ENCODE results near the gene ZNF385C.

Gene ZNF385C

DNA sequence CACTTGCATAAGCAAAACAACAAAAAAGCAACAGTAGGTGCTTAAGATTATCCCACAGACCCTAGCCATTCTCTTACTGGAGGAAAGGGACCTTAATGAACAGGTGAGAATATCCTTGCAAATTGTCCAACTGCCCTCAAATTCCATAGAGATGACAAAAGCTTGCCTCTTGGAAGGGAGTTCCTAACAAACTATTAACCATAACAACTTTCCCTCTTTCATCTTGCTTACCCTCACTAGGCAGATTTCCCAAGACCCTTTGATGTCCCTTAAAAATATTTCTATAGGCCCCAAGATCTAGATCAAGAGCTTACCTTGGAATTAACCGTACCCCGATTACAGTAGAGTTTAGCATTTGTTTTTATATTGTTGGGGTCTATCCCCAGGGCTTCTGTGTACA, 109.9 kb downstream of the ZNF385C start:
- no peak for DNase-seq (ENCODE audit: low spot score)

DNA sequence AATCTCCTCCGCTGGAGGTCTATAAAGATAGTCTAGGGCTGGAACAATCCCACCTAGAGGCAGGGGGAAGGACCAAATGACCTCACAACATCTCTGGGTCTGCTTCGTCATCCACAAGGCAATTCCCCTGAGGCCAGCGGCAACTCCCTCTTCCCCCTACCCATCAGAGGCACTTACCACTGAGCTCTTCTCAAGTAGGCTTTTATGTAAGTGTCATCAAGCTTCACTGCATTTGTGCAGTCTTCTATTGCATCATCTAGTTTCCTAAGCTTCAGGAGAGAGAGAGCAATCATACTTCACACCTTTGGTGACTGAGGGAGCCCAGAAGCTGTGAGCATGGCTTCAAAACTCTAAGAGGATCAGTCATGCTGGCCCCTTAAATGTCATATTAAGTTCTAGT, 110.6 kb downstream of the ZNF385C start:
- DNase-seq (ENCODE audit: low spot score), result no peak

DNA sequence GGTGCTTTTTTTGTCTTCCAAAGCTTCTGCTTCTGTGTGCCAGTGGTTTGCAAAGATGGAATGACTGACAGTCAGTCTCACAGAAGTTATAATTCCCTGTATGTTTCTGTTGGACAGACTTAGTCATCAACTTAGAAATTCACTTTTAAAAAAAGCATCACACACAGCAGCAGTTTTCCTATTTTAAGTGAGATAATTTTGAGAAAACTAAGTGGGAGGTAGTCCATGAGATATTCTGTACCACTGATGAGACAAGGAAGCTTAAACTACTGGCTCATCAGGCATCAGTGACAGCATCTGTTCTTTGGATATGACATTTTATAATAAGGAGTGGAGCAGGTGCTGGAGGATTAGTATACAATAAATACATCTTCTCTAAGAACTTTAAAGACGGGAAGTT, 111.6 kb downstream of the ZNF385C start:
- DNase-seq (ENCODE audit: low spot score), result no peak

DNA sequence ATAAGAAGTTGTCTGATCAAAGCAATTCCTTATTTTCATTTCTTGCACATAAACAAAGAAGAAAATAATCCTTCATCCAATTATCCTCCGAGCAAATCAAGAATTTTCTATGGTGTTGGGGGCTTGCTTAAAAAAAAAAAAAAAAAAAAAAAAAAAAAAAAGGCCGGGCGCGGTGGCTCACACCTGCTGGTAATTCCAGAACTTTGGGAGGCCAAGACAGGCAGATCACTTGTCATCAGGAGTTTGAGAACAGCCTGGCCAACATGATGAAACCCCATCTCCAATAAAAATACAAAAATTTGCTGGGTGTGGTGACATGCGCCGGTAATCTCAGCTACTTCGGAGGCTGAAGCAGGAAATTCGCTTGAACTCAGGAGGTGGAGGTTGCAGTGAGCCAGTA, 112.4 kb downstream of the ZNF385C start:
- DNase-seq (ENCODE audit: low spot score), result no peak

DNA sequence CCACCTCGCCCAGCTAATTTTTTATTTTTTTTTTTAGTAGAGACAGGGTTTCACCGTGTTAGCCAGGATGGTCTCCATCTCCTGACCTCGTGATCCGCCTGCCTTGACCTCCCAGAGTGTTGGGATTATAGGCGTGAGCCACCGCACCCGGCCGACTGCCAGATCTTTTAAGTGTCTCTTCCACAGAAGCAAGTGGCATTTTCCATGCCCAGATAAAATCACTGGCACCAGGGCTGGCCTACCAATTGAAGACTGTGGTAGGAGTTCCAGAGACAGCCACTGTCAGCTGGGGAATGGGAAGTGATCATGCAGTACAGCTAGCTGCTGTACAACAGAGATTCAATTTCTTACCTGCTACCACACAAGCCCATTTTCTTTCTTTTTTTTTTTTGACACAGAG, 113.8 kb downstream of the ZNF385C start:
- DNase-seq (ENCODE audit: low spot score), result no peak

DNA sequence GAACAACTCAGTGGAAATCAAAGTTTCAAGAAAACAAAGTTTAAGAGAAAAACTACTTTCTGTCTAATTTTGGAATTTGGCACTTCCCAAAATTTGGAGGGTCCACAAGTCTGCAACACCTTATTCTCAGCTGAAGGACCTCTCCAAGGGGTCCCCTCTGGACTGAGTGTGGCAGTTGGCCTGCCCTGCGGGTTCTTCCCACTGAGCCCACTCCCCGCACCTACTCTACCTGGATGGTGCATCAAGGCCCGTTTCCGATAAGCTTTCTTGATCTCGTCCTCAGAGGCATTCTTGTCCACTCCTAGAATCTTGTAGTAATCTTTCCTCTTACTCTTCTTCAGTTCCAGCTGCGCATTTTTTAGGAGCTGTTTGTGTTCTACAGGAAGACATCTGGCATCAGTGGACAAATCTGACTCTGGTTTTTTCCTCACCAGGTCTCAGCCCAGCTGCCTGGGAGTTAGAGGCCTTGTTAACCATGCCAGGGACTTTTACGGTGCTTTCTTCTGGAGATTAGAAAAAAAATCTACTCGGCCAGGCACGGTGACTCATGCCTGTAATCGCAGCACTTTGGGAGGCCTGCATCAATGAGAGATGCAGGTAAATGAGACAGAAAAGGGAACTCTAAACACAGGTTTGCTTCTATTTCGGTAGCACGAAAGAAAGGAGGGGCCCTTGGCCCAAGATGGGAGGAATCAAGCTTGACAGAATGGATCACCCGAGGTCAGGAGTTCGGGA, 116.1 kb downstream of the ZNF385C start:
- no peak for DNase-seq (ENCODE audit: low spot score)

DNA sequence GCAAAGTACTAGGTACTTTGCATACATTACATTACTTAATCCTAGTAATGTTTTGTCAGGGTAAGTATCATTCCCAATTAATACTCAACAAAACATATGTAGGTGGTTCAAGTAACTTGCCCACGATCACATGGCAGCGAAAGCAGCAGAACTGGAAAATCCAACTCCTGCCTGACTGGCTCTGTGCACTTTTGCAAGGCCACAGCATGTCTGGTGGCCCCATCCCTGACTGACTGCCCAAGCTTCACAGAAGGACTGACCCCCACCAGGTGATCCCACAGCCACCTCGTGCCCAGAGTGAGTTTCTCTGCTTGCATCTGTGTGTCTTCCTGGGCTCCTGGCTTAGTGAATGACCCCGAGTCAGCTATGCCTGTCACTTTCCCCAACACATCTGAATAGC, 120.3 kb downstream of the ZNF385C start:
- no peak for DNase-seq (ENCODE audit: low spot score)

DNA sequence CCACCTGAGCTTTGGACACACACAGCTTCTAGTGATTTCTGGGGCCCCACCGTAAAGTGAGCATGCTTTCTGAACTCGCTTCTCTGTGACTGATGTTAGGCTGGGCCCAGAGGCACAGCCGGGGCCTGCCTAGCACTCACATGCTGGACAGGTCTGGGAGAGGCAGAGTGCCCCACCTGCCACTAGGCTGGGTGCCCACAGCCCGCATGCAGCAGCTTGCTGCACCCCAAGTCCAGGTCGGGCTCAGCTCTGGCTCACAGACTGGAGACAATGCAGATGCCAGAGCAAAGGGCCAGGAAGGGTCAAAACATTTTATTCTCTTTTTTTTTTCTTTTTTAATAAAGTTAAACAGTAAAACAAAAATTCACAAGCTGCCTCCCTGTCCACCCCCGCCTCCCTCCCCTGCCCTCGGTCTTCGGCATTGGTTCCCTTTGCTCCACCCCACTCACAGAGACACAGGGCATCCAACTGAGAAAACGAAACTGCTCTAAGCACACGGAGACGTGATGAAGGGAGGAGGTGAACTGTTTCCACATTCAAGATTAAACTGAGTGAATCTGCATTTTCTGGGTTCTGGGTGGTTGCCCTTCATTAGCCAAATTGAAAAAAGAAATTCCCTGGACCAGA, 122.0 kb downstream of the ZNF385C start:
- peak; percentile 60 for DNase-seq (ENCODE audit: low spot score)
